K562 (cell line): ENCODE data around the gene CLTB. TPM values are rescaled to one million over a fixed set of nuclear protein-coding genes. Genes with fewer than 3 reads are reported as not detected.

Experiments
- CHD2 ChIP-seq: IDR thresholded peaks from 2 replicates; pipeline ENCODE4 v1.6.1; 2011; ENCODE audit warnings: low read depth, low read length
- E4F1 ChIP-seq: fragments of 250-450 bp; sonication (Bioruptor Pico); IDR thresholded peaks from 2 replicates; pipeline ENCODE4 v1.5.0; 2021; ENCODE audit warnings: mild to moderate bottlenecking, borderline replicate concordance
- FOXP1 ChIP-seq: sonication (generic); formaldehyde crosslinking; IDR thresholded peaks from 2 replicates; pipeline ENCODE4 v1.8.0; 2022; ENCODE audit warnings: mild to moderate bottlenecking, missing genetic modification reagents
- GABPA ChIP-seq: fragments of 200-800 bp; sonication (Bioruptor generic); conservative IDR thresholded peaks from 2 replicates; pipeline ENCODE4 v1.6.1; 2016; ENCODE audit warnings: low read depth, missing genetic modification characterization, missing compliant biosample characterization
- HMG20B ChIP-seq: fragments of 250-450 bp; sonication (Bioruptor Pico); IDR thresholded peaks from 2 replicates; pipeline ENCODE4 v1.5.0; 2021; ENCODE audit warnings: mild to moderate bottlenecking
- KLF1 ChIP-seq: fragments of 450-650 bp; IDR thresholded peaks from 2 replicates; pipeline ENCODE4 v1.6.1; 2016; ENCODE audit warnings: missing genetic modification characterization, missing compliant biosample characterization
- KLF10 ChIP-seq: fragments of 250-450 bp; sonication (Bioruptor Pico); IDR thresholded peaks from 2 replicates; pipeline ENCODE4 v1.6.1; 2021; ENCODE audit warnings: matching md5 sums
- POLR2G ChIP-seq: fragments of 200-400 bp; formaldehyde crosslinking; IDR thresholded peaks from 2 replicates; pipeline ENCODE4 v1.6.1; 2017; ENCODE audit warnings: low read depth, mild to moderate bottlenecking, antibody characterized with exemption, low read length, moderate library complexity
- POLR3A ChIP-seq: IDR thresholded peaks from 2 replicates; pipeline ENCODE4 v1.6.1; 2011; ENCODE audit warnings: borderline replicate concordance, mild to moderate bottlenecking, moderate library complexity; ENCODE audit not compliant: insufficient read length, insufficient read depth; ENCODE audit errors: extremely low read depth
- PREB ChIP-seq: sonication (generic); formaldehyde crosslinking; IDR thresholded peaks from 2 replicates; pipeline ENCODE4 v1.8.1; 2023; ENCODE audit warnings: mild to moderate bottlenecking, missing genetic modification reagents
- PRPF4 ChIP-seq: fragments of 200-400 bp; formaldehyde crosslinking; IDR thresholded peaks from one replicate; pipeline ENCODE4 v1.6.1; 2017; ENCODE audit warnings: low read length, low read depth, mild to moderate bottlenecking; ENCODE audit not compliant: insufficient read depth, poor library complexity, severe bottlenecking
- PURB ChIP-seq: sonication (generic); formaldehyde crosslinking; IDR thresholded peaks from 2 replicates; pipeline ENCODE4 v1.9.0; 2021; ENCODE audit warnings: low read depth, mild to moderate bottlenecking, missing genetic modification reagents
- SAP30 ChIP-seq: fragments of 200-600 bp; sonication (generic); IDR thresholded peaks from 2 replicates; pipeline ENCODE4 v1.6.1; 2012; ENCODE audit warnings: borderline replicate concordance, low read depth, mild to moderate bottlenecking, moderate library complexity, low read length, control low read depth, inconsistent platforms; ENCODE audit not compliant: insufficient read depth, poor library complexity, severe bottlenecking
- SFPQ ChIP-seq: fragments of 200-400 bp; formaldehyde crosslinking; IDR thresholded peaks from 2 replicates; pipeline ENCODE4 v1.6.1; 2017; ENCODE audit warnings: mild to moderate bottlenecking, low read depth, low read length, moderate library complexity
- SUPT5H ChIP-seq: fragments of 450-650 bp; IDR thresholded peaks from 2 replicates; pipeline ENCODE4 v1.6.1; 2016
- THAP12 ChIP-seq: fragments of 250-450 bp; sonication (Bioruptor Pico); IDR thresholded peaks from 2 replicates; pipeline ENCODE4 v1.9.0; 2021; ENCODE audit warnings: mild to moderate bottlenecking, inconsistent platforms
- U2AF2 ChIP-seq: fragments of 200-400 bp; formaldehyde crosslinking; optimal IDR thresholded peaks from 2 replicates; pipeline ENCODE3; 2017; ENCODE audit warnings: low read depth, mild to moderate bottlenecking, low read length
- XRCC5 ChIP-seq: fragments of 200-400 bp; formaldehyde crosslinking; IDR thresholded peaks from 2 replicates; pipeline ENCODE4 v1.6.1; 2017; ENCODE audit warnings: low read depth, mild to moderate bottlenecking, low read length
- polyA plus RNA-seq, 8 experiments: library from polyadenylated mRNA; depleted of rRNA in 4 of 8; stranded (reverse) in 5 of 8; unstranded in 3 of 8; fragments of >200 nt; fragmentation: Nextera tagmentation in 2 of 8; fragmentation: Illumina TruSeq in 1 of 8; extraction: Ambion mirVana in 2 of 8; extraction: Trizol in 1 of 8; gene quantifications; 2 replicates each; pipeline versions ENCODE4 v1.2.1 to v1.2.3, GENCODE V29; 2011 to 2014; ENCODE audit warnings: inconsistent platforms in 1 of 8, missing spikeins in 1 of 8
- total RNA-seq, 7 experiments: library from RNA; depleted of rRNA in 6 of 7; stranded (reverse); fragments of >200 nt in 6 of 7; fragmentation: Illumina TruSeq in 2 of 7; extraction: Trizol in 2 of 7; gene quantifications; 2 replicates each; pipeline versions ENCODE4 v1.2.1 to v1.2.3, GENCODE V29; 2011 to 2021; ENCODE audit warnings: low replicate concordance in 1 of 7

CLTB gene
- total and polyA plus RNA-seq, 9 of the 15 experiments (the other 6 are each of a cell fraction or from before 2014, with no cell fraction given): 1.8 to 117 (median 39.0) TPM

GRCh38 chr5:176361437-176362232, 54.7 kb downstream of the CLTB start, which contains the start of gene KIAA1191 (continued):
- TF ChIP-seq U2AF2 (no peak), SFPQ (no peak), XRCC5 (0 out of 2 replicates have a peak, but pooled peaks have one; percentile 13), POLR3A (no peak), PREB (no peak), GABPA (tag) (peak; percentile 61), CHD2 (peak; percentile 99), FOXP1 (peak; percentile 78; the same call in 1 of the 2 replicates), THAP12 (CRISPR knock-in tag) (0 out of 2 replicates have a peak, but pooled peaks have one; percentile 23), SUPT5H (peak; percentile 92), SAP30 (no peak), KLF1 (tag) (peak; percentile 47; the same call in 1 of the 2 replicates), PRPF4 (no peak), PURB (CRISPR knock-in tag) (no peak), E4F1 (CRISPR knock-in tag) (no peak), POLR2G (peak; percentile 100), KLF10 (no peak), HMG20B (no peak)
